22Rv1 (cell line): ENCODE measurements around the gene EIF4A3.

ENCODE experiments used
- CTCF ChIP-seq: fragments of 450-650 bp; IDR thresholded peaks from 2 replicates; pipeline ENCODE4 v1.5.1; 2017; ENCODE audit warnings: mild to moderate bottlenecking
- ZFX ChIP-seq: fragments of 450-650 bp; IDR thresholded peaks from 2 replicates; pipeline ENCODE4 v1.6.1; 2017; ENCODE audit warnings: antibody characterized with exemption, borderline replicate concordance

- no peak for TF ChIP-seq CTCF
- no peak for TF ChIP-seq ZFX
Measured at GRCh38 chr17:80113033-80113484, 33.9 kb downstream of the EIF4A3 start.
